Stimulated activated CD4-positive, alpha-beta T cell treated with anti-CD3 and anti-CD28 coated beads, Interleukin-1b, Interleukin-23, amount 100 ng/mL, for 48 hours (primary cell): Measurements from ENCODE around the gene PRMT9.

Experiments used
- DNase-seq: peaks from one replicate; pipeline ENCODE4 v3.0.0-alpha.2; 2020

Gene PRMT9

DNA sequence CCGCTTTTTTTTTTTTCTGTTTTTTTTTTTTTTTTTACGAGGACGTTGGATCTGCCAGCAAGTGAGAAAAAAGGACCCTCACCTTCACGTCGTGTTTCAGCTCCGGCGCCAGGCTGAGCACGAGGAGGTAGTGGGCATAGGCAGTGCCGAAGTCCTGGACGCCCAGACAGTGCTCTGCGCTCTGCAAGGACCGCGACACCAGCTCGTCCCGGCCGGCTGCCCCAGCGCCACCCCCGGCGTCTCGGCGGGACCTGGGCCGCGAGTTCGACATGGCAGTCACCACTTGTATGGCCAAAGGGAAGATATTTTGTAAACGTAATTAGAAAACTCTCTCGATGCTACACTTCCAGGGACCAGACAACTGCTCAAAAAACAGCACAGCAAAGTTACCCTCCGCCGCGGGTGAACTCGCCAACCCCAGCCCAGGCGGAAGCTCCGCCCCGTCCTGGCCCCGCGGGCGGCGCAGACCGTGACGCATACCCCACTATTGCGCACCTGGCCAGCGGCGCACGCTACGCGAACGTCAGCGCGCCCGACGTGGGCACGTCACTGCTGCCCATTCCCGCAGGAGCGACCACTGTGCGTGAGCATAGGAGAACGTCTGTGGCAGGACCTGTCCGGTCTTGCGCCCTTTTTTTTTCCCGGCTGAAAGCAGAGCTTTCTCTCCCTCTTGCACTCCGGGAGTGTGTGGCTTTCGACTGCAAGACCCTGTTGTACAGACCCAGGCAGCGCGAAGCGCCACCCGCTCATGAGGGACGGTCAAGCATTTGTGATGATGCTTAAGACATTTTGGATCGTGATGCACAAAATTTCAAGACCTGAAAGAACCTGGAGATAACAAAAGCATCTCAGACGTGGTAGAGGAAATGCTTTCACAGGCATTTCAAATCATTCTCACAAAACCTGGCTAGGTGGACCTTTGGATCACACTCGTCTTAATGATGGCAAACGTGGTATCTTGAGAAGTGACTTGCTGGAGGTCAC is at the start of gene PRMT9:
PRMT9 (minus strand) TSS at position 447 of the 984 bp plus-strand sequence; CDS start at position 271, 176 bp downstream.
- peak; percentile 86 for DNase-seq

DNA sequence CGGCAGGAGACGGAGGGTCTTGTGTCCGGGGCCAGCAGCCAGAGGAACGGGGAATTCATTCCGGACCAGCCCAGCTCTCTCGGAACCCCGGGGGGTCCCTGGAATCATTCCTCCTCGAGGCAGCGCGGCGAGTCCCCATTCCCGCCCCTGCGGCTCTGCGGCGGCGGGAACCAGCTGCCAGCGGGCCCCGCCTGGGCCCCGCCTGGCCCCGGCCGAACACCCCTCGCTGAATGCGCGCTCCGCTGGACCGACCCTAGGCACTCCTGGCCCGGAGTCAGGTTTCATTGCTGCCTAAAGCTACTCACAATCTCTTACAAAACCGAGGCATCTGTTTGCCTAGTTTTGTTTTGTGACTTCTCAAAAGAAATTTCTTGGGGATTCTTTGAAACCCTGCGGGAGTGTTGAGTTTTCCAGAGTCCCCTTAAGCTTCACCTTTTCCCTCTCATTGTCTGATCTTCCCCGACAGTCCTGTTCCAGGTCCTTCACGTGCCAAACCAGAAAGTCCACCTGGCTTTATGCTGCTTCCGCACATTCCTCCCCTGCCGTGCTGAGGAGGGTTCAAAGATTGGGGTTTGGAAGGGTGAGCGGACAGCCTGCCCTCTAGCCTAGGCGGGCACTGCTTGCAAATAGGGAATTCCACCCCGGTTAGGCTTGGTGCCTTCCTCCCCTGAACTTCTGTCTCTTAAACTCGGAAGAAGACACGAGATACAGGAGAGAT is 48.7 kb upstream of the PRMT9 start:
- DNase-seq = no peak

DNA sequence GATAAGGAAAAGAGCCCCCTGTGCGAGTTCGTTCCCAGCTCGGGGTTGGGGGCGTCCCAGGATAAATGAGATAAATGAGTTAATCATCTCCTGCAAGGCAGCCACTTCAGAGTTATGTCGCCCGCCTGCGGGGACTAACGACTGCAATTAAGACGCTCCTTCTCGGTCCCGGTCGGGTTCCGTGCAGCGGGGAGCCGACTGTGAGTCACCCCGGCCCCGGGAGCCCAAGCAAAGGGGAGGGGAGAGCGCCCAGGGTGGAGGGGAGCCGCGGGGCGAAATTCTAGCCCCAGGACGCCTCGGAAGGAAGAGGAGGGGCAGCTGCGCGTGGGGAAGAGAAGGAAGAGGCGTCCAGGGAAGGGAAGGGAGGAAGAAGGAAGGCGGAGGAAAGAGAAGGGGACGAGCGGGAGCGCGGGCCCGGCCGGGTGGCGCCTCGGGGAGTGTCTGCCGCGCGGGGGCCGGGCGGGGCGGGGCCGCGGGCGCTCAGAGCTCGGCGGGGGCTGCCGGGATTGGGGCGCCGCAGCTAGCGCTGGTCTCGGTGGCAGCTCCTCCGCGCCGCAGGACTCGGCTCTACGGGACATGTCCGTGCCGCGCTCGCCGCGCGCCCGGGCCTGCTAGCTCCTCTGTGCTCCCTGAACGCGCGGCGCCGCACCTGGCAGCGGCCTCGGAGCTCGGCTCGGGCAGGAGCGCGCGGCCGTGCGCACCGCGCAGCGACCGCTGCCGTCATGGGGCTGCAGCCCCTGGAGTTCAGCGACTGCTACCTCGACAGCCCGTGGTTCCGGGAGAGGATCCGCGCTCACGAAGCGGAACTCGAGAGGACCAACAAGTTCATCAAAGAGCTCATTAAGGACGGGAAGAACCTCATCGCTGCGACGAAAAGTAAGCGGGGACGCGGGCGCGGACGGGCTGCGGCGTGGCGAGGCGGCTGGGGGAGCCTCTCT is 47.9 kb upstream of the PRMT9 start, which contains the start of gene ARHGAP10:
ARHGAP10 (plus strand) TSS at position 509 of the 938 bp plus-strand sequence; CDS start at position 723, 214 bp downstream.
- DNase-seq = peak; percentile 66

DNA sequence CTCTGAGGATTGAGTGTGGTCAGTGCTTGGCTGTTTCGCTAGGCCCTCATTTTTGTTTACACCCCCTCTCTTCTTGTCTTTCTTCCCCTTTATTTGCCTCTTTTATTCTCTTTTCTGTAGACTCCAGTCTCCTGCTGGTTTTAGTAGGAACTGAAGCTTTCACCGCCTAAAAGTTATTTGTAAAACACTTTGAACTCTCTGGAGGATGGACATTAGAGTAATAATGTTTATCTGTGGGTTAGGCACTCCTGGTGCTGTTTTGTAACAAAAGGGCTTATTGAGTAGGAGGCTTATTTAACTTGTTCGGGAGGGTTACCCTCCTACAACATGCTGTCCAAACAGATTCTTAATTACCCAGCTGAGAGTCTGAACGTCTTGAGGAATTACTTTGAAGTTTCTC is 46.4 kb upstream of the PRMT9 start:
- DNase-seq = no peak

DNA sequence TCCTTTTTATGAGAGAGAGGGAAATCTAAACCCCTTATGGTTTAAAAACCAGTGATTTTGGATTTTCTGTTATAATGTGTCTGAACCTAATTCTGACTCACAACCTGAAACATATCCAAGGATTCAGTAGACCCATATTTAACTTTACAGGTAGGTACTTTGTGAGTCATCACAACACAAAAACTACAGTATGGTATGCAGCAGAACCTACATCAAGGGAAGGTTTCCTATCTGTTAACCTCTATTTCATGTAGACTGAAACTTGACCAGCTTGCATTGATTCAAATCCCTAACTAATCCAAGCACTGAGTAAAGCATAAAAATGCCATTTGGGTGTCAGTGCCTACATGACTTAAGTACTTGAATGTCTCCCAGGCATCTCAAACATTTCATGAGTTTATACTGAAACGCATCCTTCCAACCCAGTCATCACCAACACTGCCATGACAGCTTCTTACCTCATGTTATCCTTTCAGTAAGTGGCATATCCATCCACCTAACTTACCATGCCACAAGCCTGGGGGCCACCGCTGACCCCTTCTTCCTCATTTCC is 43.6 kb upstream of the PRMT9 start:
- DNase-seq = no peak

DNA sequence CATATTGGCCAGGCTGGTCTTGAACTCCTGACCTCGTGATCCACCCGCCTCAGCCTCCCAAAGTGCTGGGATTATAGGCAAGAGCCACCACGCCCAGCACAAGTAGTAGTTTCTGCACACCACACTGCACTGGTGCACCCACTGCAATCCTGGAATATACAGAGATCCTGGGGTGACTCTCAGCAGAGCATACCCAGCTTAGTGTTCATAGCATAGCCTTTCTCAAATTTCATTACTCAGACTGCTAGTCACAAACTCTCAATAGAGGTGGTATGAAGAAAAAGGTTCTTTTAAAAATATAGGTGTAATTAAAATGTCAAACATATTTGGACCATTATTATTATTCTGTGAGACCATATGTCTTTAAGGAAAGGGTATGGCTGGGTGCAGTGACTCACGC is 41.7 kb upstream of the PRMT9 start:
- DNase-seq = no peak

DNA sequence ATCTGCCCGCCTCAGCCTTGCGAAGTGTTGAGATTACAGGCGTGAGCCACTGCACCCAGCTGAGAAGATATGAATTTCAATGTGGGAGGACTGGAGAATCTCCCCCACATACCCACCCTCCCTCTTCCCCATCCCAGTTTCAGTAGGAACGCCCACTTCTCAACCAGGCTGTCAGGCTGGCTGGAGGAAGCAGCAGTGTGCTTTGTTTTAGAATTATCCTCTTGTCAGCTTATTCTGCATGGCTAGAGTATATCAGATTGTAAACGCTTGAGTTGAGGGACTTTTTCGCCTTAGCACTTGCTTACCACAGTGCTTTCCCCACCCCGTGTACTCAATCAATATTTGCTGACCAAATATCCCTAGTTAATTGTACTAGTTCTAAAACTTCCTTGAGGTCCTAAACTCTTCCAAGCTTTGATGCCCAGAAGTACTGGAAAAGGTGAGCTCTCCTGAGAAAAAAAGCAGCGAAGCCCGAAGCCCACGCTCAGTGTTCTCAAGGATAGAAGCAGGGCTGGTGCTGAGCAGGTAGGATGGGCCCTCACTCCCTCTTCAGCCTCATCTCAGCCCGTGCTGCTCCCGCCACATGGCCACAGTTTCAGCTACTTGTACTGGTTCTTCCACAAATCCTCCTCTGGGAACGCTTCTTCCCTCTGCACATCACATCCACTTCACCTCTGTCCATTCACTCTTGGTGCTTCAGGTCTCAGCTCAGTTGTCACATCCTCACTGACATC is 40.7 kb upstream of the PRMT9 start:
- no peak for DNase-seq

DNA sequence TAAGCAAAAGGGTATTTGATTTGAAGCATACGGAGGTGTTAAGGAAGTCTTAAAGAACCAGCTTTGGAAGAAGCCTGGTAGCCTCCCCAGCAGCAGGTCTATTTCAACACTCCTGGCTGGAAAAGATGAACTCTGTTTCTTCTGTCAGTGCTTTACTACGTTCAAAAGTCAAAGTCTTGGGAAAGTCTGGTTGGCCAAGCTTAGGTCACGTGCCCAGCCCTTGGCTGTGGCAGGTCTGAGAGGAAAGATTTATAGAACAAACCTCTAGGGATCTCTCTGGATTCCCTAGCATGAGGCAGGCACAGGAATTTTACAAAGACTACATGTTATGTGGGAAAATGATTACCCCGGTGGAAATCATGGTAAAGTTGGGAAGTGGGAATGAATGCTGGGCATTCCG is 39.4 kb upstream of the PRMT9 start:
- no peak for DNase-seq

DNA sequence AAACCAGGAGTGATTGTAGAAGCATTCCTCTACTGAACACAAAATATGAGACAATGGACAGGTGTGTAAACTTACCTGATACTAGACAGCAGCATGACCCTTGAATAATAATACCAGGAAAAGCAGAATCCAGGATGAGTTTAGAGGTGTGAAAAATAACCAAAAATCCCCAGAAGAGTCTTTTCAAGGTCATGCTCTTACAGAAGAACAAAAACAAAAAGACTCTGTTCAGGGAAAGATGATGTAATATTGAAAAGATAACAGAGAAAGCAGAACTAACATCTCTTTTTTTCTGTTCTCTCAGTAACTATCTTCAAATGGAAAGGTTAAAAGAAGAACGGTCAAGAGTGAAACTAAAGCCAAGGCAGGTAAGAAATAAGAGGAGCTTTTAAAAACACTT is 33.9 kb upstream of the PRMT9 start:
- DNase-seq = no peak

DNA sequence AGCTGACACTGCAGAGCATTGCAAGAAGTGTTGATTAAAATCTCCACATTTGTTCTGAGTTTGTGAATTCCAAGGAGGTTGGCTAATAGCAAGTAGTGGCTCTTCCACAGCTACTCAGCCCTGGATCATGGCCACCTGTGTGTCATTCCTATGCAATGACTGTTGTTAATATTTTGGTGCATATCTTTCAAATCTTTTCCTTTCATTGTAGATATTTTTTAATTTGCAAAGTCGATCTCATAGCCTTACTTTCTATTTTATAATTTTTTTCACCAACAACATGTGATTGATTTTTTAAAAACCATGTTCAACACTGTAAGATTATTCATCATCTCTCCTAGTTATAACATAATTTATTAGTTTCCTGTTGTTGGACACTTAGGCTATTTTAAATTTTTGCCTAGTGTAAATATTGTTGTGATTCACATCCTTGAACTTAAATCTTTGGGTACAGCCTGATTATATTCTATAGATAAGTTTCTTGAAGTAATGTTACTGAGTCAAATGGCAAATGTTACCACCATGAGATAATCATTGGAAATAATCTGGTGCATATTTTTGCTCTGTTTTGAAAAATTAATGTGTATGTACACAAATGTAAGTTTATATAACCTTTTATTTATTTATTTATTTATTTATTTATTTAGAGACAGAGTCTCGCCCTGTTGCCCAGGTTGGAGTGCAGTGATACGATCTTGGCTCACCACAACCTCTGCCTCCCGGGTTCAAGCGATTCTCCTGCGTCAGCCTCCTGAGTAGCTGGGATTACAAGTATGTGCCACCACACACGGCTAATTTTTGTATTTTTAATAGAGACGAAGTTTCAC is 30.8 kb upstream of the PRMT9 start:
- DNase-seq = no peak

DNA sequence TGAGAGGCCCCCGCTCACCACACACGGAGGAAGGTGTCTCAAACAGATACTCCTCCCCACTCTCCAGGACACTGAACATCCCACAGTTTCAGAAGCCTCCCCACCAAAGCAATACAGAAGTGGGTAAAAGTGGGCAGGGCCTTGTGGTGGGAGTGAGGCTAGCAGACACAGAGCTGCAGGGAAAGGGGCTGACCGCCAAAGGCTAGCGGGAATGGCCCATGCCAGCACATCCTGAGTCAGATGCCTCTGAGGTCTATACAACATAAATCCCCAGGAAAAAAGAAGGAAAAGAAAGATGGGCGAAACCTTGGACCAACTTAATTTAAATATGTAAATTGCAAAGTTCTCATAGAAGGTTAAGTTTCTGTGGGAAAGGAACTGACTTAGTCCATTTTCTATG is 26.0 kb upstream of the PRMT9 start:
- DNase-seq = no peak

DNA sequence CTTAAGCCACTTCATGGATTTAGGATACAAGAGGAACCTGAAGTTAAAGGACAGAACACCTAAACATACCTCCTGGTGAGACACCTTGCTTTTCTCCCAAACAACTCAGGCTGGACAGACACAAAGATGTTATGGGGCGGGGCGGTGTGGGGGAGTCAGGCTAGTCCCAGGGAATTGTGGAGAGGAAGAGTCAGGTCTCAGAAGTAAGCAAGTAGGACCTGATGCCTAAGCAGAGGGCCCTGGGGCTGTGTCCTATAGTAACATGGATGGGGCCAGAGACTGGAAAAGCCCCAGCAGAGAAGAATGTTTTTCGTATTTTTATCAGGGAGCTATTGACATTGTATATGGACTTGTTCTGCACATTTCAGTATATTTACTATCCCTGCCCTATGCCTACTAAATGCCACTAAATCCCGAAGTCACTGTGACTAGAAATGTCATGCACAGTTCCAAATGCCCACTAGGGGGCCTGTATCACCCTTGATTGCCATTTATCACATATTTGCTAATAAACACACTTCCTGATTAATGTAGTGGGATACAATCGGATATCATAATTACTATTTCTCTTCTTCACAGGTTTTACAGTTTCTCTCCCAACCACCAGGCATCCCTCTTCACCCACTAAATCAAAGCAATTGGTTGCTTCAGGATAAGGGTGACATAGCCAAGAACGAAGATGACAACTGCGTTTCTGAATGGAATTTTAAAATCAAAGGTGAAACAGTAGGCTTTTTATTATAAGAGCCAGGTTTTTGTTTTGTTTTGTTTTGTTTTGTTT is 24.1 kb upstream of the PRMT9 start:
- peak; percentile 19 for DNase-seq

DNA sequence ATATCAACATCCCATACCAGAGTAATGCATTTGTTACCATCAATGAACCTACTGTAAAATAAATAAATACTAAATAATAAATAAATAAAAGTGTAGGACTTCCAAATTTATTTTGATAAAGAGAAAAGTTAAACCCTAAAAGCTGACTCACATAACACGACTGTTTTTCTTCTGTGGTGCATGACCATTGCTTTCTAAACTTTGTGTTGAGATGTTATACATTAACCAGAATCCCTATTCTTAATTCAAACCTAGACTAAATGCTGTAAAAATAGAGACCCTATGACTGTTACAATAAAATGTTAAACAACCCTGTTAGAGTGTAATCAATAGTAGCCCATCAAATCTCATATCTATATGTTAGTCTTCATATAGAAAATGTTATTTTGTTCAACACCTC is 20.9 kb upstream of the PRMT9 start:
- no peak for DNase-seq

DNA sequence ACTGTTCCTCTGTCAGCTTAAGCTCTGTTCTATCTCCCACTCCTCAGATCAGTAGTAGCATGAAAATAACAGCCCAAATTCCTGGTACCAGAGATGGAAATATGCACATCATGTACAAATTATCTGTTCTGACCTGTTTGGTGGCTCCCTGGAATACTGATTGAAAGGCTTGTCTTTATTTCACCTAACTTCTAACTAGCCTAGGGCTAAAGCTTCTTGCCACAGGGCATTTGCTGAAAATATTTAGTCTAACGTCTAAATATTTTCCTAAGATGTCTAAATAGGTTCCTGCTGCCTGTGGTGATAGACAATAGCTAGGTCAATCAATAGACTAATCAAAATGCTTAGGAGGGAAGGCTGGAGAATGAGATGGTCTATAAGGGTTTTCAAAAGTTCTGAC is 12.9 kb upstream of the PRMT9 start:
- DNase-seq = no peak

DNA sequence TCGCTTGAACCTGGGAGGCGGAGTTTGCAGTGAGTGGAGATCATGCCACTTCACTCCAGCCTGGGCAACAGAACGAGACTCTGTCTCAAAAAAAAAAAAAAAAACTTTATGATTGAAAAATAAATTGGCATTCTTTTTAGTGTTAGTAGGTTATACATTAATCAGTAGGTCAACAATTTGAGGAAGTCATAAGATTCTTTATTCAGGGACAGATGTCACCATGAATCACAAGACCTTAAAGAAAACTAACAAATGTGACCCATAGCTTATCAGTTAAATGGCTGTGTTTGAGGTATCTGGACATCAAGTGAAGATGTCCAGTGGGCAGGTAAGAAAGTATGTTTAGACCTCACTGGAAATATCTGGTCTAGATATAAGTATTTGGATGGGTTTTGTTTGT is 9.3 kb upstream of the PRMT9 start:
- DNase-seq = no peak

DNA sequence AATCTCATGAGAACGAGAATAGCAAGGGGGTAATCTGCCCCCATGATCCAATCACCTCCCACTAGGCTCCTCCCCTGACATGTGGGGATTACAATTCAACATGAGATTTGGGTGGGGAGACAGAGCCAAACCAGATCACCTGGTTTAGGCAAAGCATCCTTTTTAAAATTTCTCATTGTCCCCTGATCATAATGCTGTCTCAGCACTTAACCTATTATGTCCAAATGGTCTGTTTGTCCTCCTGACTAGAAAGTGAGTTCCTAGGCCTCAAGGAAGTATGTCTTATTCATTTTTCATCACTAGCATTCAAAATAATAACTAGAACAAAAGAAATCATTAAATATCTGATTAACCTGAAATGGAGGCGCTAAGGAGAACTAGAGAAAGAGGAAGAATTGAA is 7.9 kb upstream of the PRMT9 start:
- no peak for DNase-seq

DNA sequence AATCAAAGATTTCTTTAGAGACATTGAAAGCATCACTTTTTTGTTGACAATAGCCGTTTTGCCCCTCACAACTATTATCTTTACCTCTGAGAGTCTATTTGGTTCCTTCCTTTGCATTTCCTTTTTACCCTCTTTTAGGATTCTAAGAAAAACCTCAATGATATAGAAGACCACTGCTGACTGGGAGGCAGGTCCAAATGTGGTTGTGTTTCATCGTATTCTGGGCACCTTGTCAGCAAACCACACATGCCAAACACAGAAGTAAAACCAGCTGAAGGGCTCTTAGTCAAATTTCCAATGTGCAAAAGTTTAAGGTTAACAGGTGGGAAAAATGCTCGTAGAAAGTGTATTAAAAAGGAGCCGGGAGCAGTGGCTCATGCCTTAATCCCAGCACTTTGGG is 5.1 kb upstream of the PRMT9 start:
- no peak for DNase-seq

DNA sequence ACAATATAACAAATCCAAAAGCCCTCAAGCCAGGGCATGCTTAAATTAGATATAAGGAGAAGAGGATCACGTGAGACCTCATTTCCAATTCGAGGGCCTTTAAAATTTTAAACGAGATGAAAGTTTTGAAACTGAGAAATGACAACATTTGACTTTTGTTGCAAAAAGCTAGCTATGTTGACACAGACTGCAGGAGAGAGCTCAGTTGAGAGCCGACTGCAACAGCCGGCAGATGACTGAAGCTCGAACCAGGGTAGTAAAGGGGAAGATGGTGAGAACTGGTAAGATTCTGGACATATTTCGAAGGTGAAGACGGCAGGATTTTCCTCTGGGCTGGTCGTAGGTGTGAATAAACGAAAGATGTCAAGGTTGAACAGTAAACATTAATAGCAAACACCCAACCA is 773 bp downstream of the PRMT9 start:
- peak; percentile 13 for DNase-seq

DNA sequence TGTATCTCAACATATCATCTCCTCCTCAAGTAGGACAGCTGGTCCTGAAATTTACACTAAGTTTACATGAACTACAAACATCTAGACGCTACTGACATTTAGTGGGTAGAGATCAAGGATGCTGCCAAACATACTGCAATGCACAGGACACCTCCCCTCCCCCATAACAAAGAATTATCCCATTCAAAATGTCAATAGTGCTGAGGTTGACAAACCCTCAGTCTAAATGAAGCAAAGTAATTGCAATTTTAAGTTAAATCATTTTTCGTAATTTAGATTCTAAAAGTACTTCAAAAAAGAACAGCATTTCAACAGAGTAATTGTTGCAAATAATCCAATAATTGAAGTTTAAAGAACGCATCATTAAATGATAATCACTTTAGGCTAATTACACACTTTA is 1.2 kb downstream of the PRMT9 start:
- no peak for DNase-seq
